Inflammatory macrophage treated with lipopolysaccharide for 1 hour (primary cell): Measurements from ENCODE around the gene BMPR1B.
"Not testable (repeated sequence)": the region's sequence is repeated elsewhere in the genome, so short reads cannot be mapped to it uniquely, and the experiment has no call there.

ENCODE experiments used
- DNase-seq, 2 donors: peaks; one replicate each; pipeline ENCODE4 v3.0.0-alpha.2; 2020 to 2022

The BMPR1B gene

DNA sequence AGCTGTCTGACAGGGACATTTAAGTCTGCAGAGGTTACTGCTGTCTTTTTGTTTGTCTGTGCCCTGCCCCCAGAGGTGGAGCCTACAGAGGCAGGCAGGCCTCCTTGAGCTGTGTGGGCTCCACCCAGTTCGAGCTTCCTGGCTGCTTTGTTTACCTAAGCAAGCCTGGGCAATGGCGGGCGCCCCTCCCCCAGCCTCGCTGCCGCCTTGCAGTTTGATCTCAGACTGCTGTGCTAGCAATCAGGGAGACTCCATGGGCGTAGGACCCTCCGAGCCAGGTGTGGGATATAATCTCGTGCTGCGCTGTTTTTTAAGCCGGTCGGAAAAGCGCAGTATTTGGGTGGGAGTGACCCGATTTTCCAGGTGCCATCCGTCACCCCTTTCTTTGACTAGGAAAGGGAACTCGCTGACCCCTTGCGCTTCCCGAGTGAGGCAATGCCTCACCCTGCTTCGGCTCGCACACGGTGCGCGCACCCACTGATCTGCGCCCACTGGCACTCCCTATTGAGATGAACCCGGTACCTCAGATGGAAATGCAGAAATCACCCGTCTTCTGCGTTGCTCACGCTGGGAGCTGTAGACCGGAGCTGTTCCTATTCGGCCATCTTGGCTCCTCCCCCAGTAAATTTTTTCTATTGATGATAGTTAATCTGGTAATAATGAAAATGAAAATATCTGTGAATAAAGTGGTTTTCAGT lies 83.6 kb downstream of the BMPR1B start:
- not testable (repeated sequence) for DNase-seq

DNA sequence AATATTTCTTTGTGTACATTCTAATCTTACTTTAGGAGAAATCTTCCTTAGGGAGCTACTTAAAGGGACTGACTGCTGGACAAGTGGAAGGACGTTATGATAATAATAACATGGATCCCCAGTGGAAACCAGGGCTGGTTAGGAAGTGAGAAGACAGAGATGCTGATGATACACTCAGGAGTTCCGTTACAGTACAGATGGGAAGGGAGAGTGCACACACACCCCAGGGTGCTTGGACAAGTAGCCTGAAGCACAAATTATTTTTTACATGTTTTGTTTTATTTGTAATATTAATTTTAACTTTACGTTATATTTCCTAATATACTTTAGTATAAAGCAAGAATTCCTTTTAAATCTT lies 84.1 kb downstream of the BMPR1B start:
- no peak for DNase-seq

- DNase-seq, result no peak
Observed at GRCh38 chr4:94843216-94843615, 85.5 kb downstream of the BMPR1B start.

- DNase-seq, result no peak
Observed at GRCh38 chr4:94848326-94848725, 90.6 kb downstream of the BMPR1B start.

GRCh38 chr4:94849901-94850300 lies 92.1 kb downstream of the BMPR1B start:
- DNase-seq, result no peak

- DNase-seq, result no peak
Observed at GRCh38 chr4:94852616-94853015, 94.9 kb downstream of the BMPR1B start.

DNA sequence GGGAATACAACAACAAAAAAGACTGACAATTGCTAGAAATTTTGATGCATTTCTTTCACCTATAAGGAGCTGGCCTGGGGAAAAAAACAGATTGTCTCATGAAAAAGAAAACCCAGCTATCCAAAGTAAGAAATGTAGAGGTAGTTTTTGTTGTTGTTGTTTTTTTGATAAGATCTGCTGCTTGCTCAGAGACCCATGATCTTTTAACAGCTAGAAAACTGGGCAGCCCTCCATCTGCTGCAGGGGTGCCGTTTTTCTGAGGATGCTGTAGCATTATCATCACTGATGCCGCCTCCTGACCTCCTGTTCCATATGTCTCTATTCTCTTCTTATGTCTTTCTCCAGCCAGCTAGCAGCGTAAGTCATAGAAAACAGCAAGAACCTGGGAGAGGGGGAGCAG lies 98.3 kb downstream of the BMPR1B start:
- DNase-seq, result no peak

- DNase-seq, result no peak
Observed at GRCh38 chr4:94870146-94870545, 112.4 kb downstream of the BMPR1B start.

GRCh38 chr4:94871644-94872305 lies 114.0 kb downstream of the BMPR1B start:
- DNase-seq, result no peak

DNA sequence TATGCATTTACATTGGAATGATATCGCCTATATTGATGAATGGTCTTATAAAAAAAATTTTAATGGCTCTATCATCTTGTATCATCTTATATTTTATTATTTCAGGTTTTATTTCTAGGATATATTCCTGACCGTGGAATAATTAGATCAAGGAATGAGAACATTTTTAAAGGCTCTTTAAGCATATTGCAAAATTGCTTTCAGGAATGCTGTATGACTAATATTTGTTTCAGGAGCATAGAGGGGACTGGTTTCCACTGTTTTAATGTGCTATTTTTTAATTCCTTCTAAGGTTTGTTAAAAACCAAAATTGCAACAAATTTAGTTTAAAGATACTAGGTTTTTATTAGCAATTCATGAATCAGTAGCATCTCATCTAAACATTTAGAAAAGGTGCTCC lies 120.2 kb downstream of the BMPR1B start:
- DNase-seq, result no peak

DNA sequence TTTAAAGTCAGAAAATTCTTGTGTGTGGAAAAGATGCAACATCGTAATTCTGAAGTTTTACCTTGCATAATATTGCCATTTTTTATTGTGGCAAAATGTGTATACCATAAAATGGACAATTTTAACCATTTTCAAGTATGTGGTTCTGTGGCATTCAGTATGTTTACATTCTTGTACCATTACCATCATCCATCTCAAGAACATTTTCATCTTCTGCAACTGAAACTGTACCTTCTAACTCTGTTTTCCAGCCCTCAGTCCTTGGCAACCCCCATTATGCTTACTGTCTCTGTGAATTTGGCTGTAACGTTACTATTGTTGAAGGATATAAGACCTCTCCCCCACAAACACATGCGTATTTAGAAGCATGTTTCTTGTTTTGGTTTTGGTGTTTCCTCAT lies 123.2 kb downstream of the BMPR1B start:
- no peak for DNase-seq

DNA sequence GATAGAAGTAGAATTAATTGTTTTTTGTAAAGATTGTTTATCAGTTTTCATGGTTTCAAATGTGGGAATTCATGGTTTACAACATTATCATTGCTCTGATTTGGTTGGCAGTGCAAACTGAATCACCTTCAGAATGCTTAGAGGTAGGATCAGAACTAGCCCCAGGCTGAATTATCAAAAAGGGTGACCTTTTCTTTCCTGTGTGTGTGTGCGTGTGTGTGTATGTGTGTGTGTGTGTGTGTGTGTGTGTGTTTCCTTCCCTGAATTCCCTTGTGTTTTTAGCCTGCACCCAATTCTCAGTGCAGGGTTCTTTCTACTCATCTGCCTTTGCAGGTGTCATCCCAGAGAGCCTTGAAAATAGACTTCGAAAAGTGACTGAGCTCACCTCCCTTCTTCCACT lies 125.0 kb downstream of the BMPR1B start:
- DNase-seq, result no peak

GRCh38 chr4:94887027-94887426 lies 129.3 kb downstream of the BMPR1B start:
- no peak for DNase-seq

GRCh38 chr4:94889523-94889922 lies 131.8 kb downstream of the BMPR1B start:
- no peak for DNase-seq

GRCh38 chr4:94889946-94890345 lies 132.2 kb downstream of the BMPR1B start:
- DNase-seq, result no peak

DNA sequence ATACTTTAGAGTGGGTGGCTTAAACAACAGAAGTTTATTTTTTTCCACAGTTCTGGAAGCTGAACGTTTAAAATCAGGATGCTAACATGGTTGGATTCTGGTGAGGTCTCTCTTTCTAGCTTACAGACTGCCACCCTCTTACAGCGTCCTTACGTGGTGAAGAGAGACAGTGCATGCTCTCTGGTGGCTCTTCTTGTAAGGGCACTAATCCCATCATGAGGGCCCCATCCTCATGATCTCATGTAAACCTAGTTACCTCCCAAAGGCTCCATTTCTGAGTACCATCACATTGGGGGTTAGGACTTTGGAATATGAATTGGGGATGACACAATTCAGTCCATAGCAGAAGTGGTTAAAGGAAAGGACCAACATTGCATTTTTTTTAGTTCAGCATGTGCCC lies 132.8 kb downstream of the BMPR1B start:
- no peak for DNase-seq

DNA sequence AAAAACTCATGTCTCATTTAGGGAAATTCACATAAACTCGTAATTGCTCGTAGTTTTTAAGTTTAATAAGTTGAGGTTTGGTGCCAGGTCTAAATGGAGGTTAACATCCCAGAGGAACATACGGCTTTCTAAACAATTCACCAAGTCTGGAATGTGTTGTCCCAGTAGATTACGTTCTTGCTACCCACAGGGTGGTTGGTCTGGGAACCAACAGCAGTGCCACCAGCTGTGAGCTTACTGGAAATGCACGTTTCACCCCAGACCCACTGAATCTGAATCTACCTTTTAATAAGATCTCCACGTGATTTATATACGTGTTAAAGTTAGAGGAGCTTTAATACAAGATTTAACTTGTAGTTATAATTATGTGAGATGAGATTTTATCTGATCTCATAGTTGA lies 134.3 kb downstream of the BMPR1B start:
- no peak for DNase-seq

- no peak for DNase-seq
Observed at GRCh38 chr4:94895081-94895480, 137.3 kb downstream of the BMPR1B start.

- no peak for DNase-seq
Observed at GRCh38 chr4:94897023-94897422, 139.3 kb downstream of the BMPR1B start.

GRCh38 chr4:94905511-94905910 lies 147.8 kb downstream of the BMPR1B start:
- no peak for DNase-seq

DNA sequence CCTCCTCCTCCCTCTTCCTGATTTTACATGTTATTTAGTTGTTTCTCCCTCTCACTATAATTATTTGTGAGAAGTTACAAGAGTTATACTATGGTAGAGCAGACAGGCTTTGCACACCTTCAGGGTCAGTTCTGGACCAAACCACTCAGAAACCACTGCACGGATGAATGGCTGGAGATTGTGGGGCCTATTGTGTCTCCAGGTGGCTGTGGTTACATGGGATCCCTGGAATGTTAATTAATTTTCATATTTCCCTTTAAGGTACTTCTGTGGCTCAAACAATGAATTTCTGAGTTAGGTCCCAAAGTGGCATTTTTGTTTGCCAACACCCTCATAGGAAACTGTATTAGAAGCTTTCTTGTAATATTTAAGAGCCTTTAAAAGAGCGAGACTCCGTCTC lies 151.9 kb downstream of the BMPR1B start:
- no peak for DNase-seq

DNA sequence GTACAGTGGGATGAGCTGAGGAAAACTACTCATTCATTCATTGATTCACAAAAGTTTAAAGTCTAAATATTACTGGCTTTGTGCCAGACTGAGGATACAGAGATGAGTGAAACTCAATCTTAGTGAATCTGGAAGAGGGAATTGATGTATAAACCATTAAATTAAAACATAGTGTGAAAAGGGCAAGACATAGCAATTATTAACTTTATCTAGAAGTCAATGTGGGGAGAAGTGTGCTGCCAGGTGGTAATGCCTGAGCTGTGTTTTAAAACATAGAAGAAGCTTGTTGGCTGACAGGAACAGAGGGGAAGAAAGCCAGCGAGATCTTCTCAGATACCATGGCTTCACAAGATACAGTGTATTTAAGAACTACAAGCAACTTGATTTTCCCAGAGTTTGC lies 153.4 kb downstream of the BMPR1B start:
- no peak for DNase-seq

DNA sequence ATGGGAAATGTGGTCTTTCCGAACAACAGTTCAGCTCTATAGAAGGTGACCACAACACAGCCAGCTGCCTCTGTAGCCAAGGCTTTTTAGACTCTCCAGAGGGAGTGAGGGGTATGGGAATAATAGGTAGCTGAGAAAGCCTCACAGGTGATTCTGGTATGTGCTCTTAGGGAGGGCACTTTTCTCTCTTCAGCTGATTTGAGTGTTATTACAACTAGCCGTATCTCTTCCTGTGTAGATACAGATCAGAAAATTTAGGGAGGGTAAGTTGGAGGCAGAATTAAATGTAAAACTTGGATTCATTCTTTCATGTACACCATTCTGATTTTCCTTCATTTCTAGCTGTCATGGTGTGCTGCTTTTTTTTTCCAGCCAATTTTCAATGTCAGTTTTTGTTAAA lies 154.9 kb downstream of the BMPR1B start:
- DNase-seq, result no peak

GRCh38 chr4:94913316-94913715 lies 155.6 kb downstream of the BMPR1B start:
- DNase-seq, result no peak

DNA sequence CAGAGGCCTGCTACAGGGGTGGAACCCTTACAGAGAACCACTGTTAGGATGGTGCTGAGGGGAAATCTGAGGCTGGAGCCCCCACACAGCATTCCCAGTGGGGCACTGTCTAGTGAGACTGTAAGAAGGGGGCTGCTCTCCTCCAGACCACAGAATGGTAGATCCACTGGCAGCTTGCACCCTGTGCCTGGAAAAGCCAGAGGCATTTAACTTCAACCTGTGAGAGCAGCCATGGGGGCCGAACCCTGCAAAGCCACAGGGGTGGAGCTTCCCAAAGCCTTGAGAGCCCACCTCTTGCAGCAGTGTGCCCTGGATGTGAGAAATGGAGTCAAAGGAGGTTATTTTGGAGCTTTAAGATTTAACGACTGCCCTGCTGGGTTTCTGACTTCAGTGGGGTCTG lies 159.4 kb downstream of the BMPR1B start:
- DNase-seq, result no peak
